ENCODE results near the gene COG7.

COG7 gene

GRCh38 chr16:23357761-23358290 lies 95.2 kb downstream of the COG7 start:
- no peak for DNase-seq (ENCODE audit: low read depth)

- DNase-seq (ENCODE audit: low read depth), result no peak
Observed at GRCh38 chr16:23356941-23357340, 96.0 kb downstream of the COG7 start.

- DNase-seq (ENCODE audit: low read depth), result no peak
Observed at GRCh38 chr16:23355106-23355670, 97.8 kb downstream of the COG7 start.

- no peak for DNase-seq (ENCODE audit: low read depth)
Observed at GRCh38 chr16:23354246-23354645, 98.7 kb downstream of the COG7 start.

DNA sequence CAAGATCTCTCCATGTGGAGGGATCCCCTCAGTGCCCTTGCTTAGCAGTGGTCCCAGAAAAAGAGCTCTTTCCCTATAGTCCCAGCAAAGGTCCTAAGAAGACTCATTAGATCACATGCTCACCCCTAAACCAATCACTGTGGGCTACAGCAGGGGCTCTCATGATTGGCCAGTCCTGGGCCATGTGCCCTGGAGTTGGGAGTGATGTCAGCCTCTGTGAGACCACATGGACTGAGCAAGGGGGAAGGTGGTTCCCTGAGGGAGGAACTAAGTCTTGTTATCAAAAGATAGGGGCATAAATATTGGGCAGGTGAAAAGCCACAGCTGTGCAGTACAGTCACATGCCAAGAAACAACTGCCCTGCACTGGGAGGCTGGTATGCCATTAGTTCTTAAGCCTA lies 99.5 kb downstream of the COG7 start:
- no peak for DNase-seq (ENCODE audit: low read depth)

- DNase-seq (ENCODE audit: low read depth), result no peak
Observed at GRCh38 chr16:23351360-23351759, 101.6 kb downstream of the COG7 start.

DNA sequence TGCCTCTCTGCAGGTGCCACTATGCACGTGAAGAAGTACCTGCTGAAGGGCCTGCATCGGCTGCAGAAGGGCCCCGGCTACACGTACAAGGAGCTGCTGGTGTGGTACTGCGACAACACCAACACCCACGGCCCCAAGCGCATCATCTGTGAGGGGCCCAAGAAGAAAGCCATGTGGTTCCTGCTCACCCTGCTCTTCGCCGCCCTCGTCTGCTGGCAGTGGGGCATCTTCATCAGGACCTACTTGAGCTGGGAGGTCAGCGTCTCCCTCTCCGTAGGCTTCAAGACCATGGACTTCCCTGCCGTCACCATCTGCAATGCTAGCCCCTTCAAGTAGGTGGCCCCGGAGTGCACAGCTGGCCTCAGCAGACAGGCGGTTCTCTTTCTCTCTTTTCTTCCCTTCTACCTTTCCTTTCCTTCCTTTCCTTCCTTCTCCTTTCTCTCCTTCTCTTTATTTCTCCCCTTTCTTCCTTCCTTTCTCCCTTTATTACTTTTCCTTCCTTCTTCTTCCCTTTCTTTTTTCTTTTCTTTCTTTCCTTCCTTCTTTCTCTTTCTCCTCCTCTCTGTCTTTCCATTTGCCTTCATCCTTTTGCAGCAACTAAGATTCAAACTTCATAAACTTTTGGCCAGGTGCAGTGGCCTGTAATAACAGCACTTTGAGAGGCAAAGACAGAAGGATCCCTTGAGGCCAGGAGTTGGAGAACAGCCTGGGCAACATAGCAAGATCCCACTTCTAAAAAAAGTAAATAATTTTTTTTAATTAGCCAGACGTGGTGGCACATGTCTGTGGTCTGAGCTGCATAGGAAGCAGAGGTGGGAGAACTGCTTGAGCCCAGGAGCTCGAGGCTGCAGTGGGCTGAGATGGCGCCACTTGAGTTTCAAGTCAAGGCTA lies 104.2 kb downstream of the COG7 start:
- no peak for DNase-seq (ENCODE audit: low read depth)

DNA sequence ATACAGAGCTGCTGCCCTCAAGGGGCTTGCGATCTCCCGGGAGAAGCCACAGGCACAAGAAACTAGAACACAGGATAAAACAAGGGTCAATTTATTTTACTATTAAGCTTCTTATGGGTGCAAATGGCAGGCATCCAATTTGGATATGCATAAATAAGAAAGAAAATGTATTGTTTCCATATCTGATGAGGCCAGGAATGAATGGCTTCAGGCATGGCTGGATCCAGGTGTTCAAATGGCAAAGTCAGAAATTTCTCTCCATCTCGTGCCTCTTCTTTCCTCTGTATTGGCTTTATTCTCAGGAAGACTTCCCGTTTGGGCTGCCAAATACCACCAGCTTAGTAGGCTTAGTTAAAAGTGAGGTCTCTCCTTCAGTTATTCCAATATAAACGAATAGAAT lies 107.8 kb downstream of the COG7 start:
- no peak for DNase-seq (ENCODE audit: low read depth)

DNA sequence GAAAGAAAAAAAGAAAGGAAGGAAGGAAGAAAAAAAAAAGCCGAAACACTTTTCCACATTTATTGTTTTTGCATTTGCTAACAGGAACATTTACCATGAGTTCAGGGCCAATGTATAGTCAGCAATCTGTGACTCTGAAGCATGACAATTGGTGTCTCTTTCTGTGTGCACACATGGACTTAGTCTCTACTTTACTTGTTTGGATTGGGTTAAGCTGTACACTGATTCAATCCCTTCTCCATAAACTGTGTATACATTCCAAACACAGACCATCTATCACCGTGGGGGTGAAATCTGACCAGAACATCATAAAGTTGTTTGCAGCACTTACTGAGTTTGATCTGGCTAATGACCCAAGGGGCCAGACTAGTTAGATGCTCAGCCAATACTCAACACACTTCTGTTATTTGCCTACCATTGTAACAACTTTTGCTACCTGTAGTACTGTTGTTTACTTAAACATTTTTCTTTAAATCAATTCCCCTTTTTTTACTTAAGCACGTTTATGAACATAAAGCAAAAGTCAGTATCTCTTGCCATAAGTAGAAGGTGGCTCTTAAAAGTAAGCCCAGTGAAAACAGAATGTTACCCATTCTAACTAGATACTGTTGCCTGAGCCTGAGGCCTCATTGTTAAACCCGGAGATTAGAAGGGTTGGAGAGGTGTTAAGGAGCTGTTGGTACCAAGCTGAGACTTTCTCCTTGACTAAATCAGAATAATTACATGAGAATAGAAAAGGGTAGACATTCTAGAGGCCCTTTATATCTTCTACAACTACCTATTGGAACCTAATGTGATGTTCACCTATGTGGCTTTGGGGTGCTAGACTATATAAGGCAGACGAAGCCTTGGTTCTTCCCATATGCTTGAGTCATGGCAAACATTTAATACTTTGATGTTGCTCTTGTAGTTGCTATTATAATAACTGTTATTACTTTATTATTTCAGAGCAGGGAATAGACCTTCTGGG lies 109.1 kb downstream of the COG7 start:
- no peak for DNase-seq (ENCODE audit: low read depth)

DNA sequence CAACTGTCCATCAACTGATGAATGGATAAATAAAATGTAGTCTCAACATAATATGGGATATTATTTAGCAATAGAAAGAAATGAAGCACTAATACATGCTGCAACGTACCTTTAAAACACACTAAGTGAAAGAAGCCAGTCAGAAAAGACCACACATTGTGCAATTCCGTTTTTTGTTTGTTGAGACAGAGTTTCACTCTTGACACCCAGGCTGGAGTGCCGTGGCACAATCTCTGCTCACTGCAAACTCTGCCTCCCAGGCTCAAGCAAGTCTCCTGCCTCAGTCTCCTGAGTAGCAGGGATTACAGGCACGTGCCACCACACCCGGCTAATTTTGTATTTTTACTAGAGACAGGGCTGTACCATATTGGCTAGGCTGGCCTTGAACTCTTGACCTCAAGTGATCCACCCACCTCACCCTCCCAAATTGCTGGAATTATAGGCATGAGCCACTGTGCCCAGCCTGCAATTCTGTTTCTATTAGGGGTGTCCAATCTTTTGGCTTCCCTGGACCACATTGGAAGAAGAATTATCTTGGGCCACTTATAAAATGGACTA lies 110.8 kb downstream of the COG7 start:
- DNase-seq (ENCODE audit: low read depth), result no peak

DNA sequence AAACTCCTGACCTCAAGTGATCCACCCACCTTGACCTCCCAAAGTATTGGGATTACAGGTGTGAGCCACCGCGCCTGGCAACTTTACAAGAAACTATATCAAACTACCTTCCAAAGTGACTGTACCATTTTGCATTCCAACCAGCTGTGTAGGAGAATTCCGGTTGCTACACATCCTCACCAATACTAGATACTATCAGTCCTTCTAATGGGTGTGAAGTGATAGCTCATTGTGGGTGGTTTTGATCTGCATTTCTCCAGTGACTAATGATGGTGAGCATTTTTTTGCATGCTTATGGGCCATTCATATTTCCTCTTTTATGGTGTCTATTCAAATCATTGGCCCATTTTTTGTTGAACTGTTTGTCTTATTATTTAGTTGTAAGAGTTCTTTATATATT lies 113.2 kb downstream of the COG7 start:
- DNase-seq (ENCODE audit: low read depth), result no peak
